HFF-Myc (cell line): ENCODE results near the gene GALNT15.

Experiments used
- DNase-seq: peaks from one replicate; pipeline ENCODE4 v3.0.0-alpha.2; 2011; ENCODE audit warnings: low read depth; ENCODE audit errors: extremely low read depth
- H3K4me3 ChIP-seq: replicated peaks from 2 replicates; pipeline ENCODE4 v1.5.1; 2011; ENCODE audit warnings: low read depth, mild to moderate bottlenecking, control low read depth, low read length
- CTCF ChIP-seq: IDR thresholded peaks from 2 replicates; pipeline ENCODE4 v1.5.1; 2012; ENCODE audit warnings: mild to moderate bottlenecking, low read depth, low read length, control low read depth; ENCODE audit errors: missing control alignments

GALNT15 gene

DNA sequence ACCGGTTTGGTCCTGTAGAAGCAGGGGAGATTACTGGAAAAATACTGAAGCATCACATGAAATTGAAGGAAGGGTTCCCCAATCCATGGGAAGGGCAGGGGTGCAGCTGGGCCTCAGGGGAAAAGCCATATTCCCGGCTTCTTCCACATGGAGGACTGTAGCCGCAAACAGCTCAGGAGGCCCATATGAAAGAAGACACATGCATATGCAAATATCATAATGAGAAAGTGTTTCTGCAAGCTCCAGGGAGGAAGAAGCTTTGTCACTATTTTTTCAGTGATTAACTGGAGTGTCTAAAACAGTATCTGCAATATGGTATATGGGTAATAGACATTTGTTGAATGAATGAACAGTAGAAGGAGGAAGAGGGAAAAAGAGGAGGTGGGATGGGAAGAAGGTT lies 71.1 kb downstream of the GALNT15 start:
- no peak for DNase-seq
- no peak for TF ChIP-seq CTCF
- H3K4me3 ChIP-seq = no peak overlapping the region

GRCh38 chr3:16247282-16248061 lies 73.0 kb downstream of the GALNT15 start:
- DNase-seq = peak; percentile 63
- peak; percentile 81 for TF ChIP-seq CTCF
- no peak overlapping the region for H3K4me3 ChIP-seq

GRCh38 chr3:16248556-16248955 lies 74.1 kb downstream of the GALNT15 start:
- DNase-seq = no peak
- TF ChIP-seq CTCF = no peak
- no peak overlapping the region for H3K4me3 ChIP-seq

DNA sequence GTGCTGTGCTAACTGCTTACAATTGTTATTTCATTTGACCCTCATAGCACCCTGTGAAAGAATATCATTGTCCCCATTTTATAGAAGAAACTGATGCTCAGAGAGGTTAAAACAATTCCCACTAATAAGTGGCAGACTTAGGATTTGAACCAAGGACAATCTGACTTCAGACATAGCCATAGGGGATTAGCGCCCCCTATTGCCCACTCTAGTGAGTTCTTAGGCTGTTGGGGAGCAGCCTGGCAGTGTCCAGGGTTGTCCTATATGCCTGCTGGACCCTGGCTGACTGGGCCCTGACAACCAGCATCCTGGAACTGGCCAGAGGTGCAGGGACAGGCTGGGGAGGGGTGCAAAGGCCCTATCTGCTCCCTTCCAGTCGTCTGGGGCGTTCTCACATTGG lies 74.9 kb downstream of the GALNT15 start:
- DNase-seq = no peak

GRCh38 chr3:16249886-16250285 lies 75.4 kb downstream of the GALNT15 start:
- DNase-seq = no peak
- TF ChIP-seq CTCF = no peak
- H3K4me3 ChIP-seq = no peak overlapping the region

More for the DNA sequence above, 74.9 kb downstream of the GALNT15 start:
- TF ChIP-seq CTCF = peak; percentile 67
- no peak overlapping the region for H3K4me3 ChIP-seq

GRCh38 chr3:16251316-16252085 lies 77.0 kb downstream of the GALNT15 start:
- no peak for DNase-seq
- no peak overlapping the region for H3K4me3 ChIP-seq
- no peak for TF ChIP-seq CTCF
